ENCODE measurements around the gene EGF. TPM values are rescaled to one million over a fixed set of nuclear protein-coding genes. Genes with fewer than 3 reads are reported as not detected.

The EGF gene
- total RNA-seq, 1 experiment from 2014 or later = 1.5 TPM

GRCh38 chr4:109873791-109874514, 38.7 kb upstream of the EGF start:
- peaks cover 0 to 5% (median 0%) of the 10 kb centered on the region in 3 experiments; a peak in 2 of 7 replicates for H3K36me3 Mint-ChIP-seq (ENCODE audit: insufficient read depth in 1 of 3, low read depth in 3 of 3)
- no peak overlapping the region for H3K27ac Mint-ChIP-seq
- WGBS (ENCODE audit: extremely low coverage, insufficient read length, low lambda C conversion rate) = no CpG with 5 or more reads among the region's 11 CpGs

More at GRCh38 chr4:109873791-109874514, 38.7 kb upstream of the EGF start:
- Histone ChIP-seq H3K9me3 (ENCODE audit: control insufficient read depth, low read depth, low read length) (no peaks in the 10 kb centered on the region), H4K8ac (replicated peaks; ENCODE audit: insufficient read length, low read depth, low read length) (no peak overlapping the region), H2BK20ac (ENCODE audit: low read depth, low read length, poor library complexity, severe bottlenecking) (no peak overlapping the region), H3K79me2 (ENCODE audit: insufficient read depth, low read length) (no peaks in the 10 kb centered on the region), H3K23ac (ENCODE audit: insufficient read length, low read depth, low read length) (no peak overlapping the region), H3K23me2 (ENCODE audit: insufficient read length, low read depth, low read length, poor library complexity, severe bottlenecking) (peaks cover under 1% of the 10 kb centered on the region), H3K9ac (ENCODE audit: extremely low read depth, insufficient read length, low read length) (no peak overlapping the region), H3K27me3 (ENCODE audit: insufficient read depth, low read length) (no peaks in the 10 kb centered on the region), H2BK15ac (ENCODE audit: low read depth, low read length) (no peak overlapping the region), H4K91ac (ENCODE audit: insufficient read length, low read depth, low read length) (no peak overlapping the region), H3T11ph (ENCODE audit: low read length) (no peak overlapping the region), H3K4me2 (ENCODE audit: insufficient read depth, insufficient read length, low read length) (no peak overlapping the region), H4K5ac (ENCODE audit: insufficient read length, low read depth, low read length) (no peak overlapping the region), H2BK120ac (ENCODE audit: low read depth, low read length, poor library complexity, severe bottlenecking) (no peak overlapping the region), H2AFZ (ENCODE audit: low read length) (no peak overlapping the region), H2AK5ac (ENCODE audit: insufficient read length, low read length) (no peak overlapping the region), H3K18ac (ENCODE audit: insufficient read length, low read depth, low read length) (no peak overlapping the region), H4K20me1 (ENCODE audit: control insufficient read depth, insufficient read depth, insufficient read length) (no peaks in the 10 kb centered on the region), H3K27ac (ENCODE audit: insufficient read length, low read depth, low read length) (no peak overlapping the region), H3K4ac (ENCODE audit: low read depth, low read length) (no peak overlapping the region), H2BK12ac (ENCODE audit: insufficient read length, low read depth, low read length) (no peak overlapping the region), H3K14ac (ENCODE audit: insufficient read depth, low read length) (no peak overlapping the region), H3K56ac (ENCODE audit: insufficient read length, low read depth, low read length) (no peak overlapping the region), H2BK5ac (ENCODE audit: insufficient read length, low read length) (no peak overlapping the region), H3K4me1 (ENCODE audit: insufficient read depth, low read length) (no peaks in the 10 kb centered on the region), H3K79me1 (ENCODE audit: insufficient read depth, low read depth, low read length, poor library complexity, severe bottlenecking) (no peaks in the 10 kb centered on the region)
- TF ChIP-seq CTCF (conservative IDR thresholded peaks at IDR 0.05) = no peak
- no peak for DNase-seq
- no peaks in the 10 kb centered on the region for H3K4me1 Mint-ChIP-seq
- H3K9me3 Mint-ChIP-seq = peaks cover 0 to 3% of the 10 kb centered on the region in 2 experiments; a peak in 2 of 5 replicates
- H3K27me3 Mint-ChIP-seq (ENCODE audit: low read depth) = no peaks in the 10 kb centered on the region; the same call in 1 of the 2 replicates
- H3K4me3 Mint-ChIP-seq = no peak overlapping the region
